GM12874 (cell line): ENCODE data around the gene IL1B.

Experiments
- TF ChIP-seq, protein P1 (sequence below): IDR thresholded peaks from 2 replicates; pipeline ENCODE4 v1.5.1; 2011; ENCODE audit warnings: low read depth, mild to moderate bottlenecking, control low read depth, low read length, moderate library complexity; ENCODE audit not compliant: insufficient read depth

IL1B gene

GRCh38 chr2:112836695-112837117, at the start of gene IL1B:
IL1B (minus strand) TSS chr2:112836779; CDS start chr2:112836229, 550 bp downstream.
- TF ChIP-seq, protein P1, sequence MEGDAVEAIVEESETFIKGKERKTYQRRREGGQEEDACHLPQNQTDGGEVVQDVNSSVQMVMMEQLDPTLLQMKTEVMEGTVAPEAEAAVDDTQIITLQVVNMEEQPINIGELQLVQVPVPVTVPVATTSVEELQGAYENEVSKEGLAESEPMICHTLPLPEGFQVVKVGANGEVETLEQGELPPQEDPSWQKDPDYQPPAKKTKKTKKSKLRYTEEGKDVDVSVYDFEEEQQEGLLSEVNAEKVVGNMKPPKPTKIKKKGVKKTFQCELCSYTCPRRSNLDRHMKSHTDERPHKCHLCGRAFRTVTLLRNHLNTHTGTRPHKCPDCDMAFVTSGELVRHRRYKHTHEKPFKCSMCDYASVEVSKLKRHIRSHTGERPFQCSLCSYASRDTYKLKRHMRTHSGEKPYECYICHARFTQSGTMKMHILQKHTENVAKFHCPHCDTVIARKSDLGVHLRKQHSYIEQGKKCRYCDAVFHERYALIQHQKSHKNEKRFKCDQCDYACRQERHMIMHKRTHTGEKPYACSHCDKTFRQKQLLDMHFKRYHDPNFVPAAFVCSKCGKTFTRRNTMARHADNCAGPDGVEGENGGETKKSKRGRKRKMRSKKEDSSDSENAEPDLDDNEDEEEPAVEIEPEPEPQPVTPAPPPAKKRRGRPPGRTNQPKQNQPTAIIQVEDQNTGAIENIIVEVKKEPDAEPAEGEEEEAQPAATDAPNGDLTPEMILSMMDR = no peak

- TF ChIP-seq, protein P1 = no peak
Observed at GRCh38 chr2:112886291-112886690, 49.7 kb upstream of the IL1B start.

- TF ChIP-seq, protein P1 = no peak
Observed at GRCh38 chr2:112885506-112885902, 48.9 kb upstream of the IL1B start.

DNA sequence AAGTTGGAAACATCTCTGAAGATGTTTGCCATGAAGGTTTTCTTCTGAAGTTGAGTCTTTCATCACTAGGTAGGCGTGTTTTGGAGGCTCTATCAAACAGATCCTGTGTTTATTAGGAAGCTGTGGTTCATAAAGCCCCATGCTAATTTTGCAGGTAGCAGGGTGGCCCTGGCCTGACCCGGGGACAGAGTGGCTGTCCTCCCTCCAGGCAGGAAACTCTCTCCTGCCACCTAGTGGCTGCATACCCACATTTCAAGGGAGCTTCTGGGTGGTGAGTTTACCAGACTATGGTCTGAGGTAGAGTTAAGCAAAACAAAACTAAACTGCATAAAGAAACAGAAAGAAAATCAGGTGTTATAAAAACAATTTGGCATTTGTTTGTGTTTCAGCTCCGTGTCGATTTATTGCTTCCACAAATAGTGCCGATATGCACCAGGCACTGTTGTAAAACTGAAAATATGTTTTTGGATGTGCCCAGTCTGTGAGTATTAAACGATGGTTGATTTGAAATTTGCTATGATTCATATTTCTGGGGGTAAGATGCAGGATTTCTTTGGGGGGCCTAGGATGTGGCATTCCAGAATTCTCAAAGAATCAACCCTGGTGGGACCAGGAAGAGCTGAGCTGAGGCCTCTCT, 48.4 kb upstream of the IL1B start:
- TF ChIP-seq, protein P1 = peak; percentile 79

- TF ChIP-seq, protein P1 = no peak
Observed at GRCh38 chr2:112883669-112884068, 47.1 kb upstream of the IL1B start.

DNA sequence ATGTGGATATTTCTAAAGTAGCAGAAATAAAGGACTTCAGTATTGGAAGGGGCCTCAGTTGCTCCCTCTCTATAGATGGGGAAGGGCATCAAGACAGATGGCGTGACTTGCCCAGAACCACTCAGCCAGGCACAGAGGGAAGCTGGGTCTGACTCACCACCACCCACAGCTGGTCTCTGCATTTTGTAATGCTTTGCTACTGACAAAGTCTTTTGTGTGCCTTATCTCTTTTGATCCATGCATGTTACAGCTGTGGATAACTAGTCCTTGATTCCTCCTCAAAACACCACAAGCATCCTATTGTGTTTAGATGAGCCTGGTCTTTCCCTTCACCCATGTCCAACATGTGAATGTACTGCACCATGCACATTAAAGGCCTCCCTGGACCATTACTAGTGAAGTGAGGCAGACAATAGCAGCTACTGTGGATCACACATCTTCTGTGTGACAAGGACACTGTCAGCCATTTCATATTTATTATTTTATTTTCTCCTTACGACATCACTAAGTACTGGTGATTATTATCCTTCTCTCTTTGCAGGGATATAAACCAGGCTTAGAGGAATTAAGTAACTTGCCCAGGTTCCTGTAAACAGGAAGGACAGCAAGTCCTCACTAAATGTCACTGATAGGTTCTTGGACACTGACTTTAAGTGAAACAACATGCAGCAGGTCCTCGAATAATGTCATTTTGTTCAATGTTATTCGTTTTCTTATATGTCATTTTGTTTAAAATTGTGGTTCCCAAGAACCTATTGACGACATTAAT, 44.8 kb upstream of the IL1B start:
- TF ChIP-seq, protein P1 = no peak

DNA sequence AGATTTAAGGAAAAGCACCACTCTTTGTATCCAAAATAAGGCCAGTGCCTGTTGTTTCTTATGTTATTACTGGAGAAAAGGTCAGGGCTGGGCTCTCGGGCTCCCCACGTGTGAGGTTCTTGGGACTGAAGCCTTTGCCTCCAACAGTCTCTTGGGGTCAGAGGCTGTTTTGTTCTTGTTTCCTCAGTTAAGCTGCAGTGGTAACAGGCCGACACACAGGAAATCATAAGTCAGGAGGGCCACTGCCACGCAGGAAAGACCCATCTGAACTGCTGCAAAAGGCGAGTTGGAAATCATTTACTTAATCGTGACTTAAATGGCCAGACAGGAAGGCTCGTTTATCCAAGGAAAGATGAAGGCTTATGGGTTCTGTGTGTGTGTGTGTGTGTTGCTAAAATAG, 44.1 kb upstream of the IL1B start:
- TF ChIP-seq, protein P1 = no peak
